Smooth muscle cell (in vitro differentiated cells): Measurements from ENCODE around the gene LACTB. TPM values are rescaled to one million over a fixed set of nuclear protein-coding genes. Genes with fewer than 3 reads are reported as not detected.

Experiments
- DNase-seq: peaks from one replicate; lab custom pipeline; 2025; ENCODE audit not compliant: unreplicated experiment; lab: John Stamatoyannopoulos, UW
- H2AFZ ChIP-seq: fragments of 200-600 bp; sonication (generic); 2 replicates; pipeline ENCODE4 v1.6.0; 2016; ENCODE audit warnings: antibody characterized with exemption, low read depth, mild to moderate bottlenecking
- H3F3A ChIP-seq: fragments of 200-600 bp; sonication (generic); 2 replicates; pipeline ENCODE4 v1.6.0; 2017; ENCODE audit warnings: antibody characterized with exemption, low read depth
- H3K27ac ChIP-seq: fragments of 200-600 bp; sonication (generic); 2 replicates; pipeline ENCODE4 v1.5.1; 2016; ENCODE audit warnings: low read depth, mild to moderate bottlenecking
- H3K27me3 ChIP-seq: fragments of 200-600 bp; sonication (generic); 2 replicates; pipeline ENCODE4 v1.6.1; 2016; ENCODE audit warnings: low read depth, mild to moderate bottlenecking
- H3K36me3 ChIP-seq: fragments of 200-600 bp; sonication (generic); 2 replicates; pipeline ENCODE4 v1.5.1; 2016; ENCODE audit warnings: low read depth
- H3K4me1 ChIP-seq: fragments of 200-600 bp; sonication (generic); 2 replicates; pipeline ENCODE4 v1.5.1; 2016; ENCODE audit warnings: low read depth
- H3K4me2 ChIP-seq: fragments of 200-600 bp; sonication (generic); 2 replicates; pipeline ENCODE4 v1.6.0; 2016; ENCODE audit warnings: mild to moderate bottlenecking
- H3K4me3 ChIP-seq: fragments of 200-600 bp; sonication (generic); 2 replicates; pipeline ENCODE4 v1.5.1; 2016; ENCODE audit warnings: mild to moderate bottlenecking
- H3K79me2 ChIP-seq: fragments of 200-600 bp; sonication (generic); 2 replicates; pipeline ENCODE4 v1.6.0; 2016; ENCODE audit warnings: low read depth, mild to moderate bottlenecking
- H3K9ac ChIP-seq: fragments of 200-600 bp; sonication (generic); 2 replicates; pipeline ENCODE4 v1.6.0; 2016; ENCODE audit warnings: low read depth
- H3K9me3 ChIP-seq: fragments of 200-600 bp; sonication (generic); replicated peaks from 2 replicates; pipeline ENCODE4 v1.5.1; 2016; ENCODE audit warnings: low read depth
- H4K20me1 ChIP-seq: fragments of 200-600 bp; sonication (generic); 2 replicates; pipeline ENCODE4 v1.6.0; 2016; ENCODE audit warnings: low read depth
- WGBS: methylation state at CpG from one replicate; pipeline ENCODE4 v1.1.7; 2016; ENCODE audit warnings: low lambda C conversion rate; 5-methylcytosine and 5-hydroxymethylcytosine counted together
- polyA plus RNA-seq: library from polyadenylated mRNA; unstranded; fragments of >200 nt; fragmentation: Nextera tagmentation; extraction: Ambion mirVana; gene quantifications from 2 replicates; pipeline ENCODE4 v1.2.1, GENCODE V29; 2016
- total RNA-seq: library from RNA; depleted of rRNA; stranded (reverse); fragments of >200 nt; gene quantifications from 2 replicates; pipeline ENCODE4 v1.2.3, GENCODE V29; 2014
- TF ChIP-seq, protein P1 (sequence below): fragments of 200-600 bp; sonication (generic); IDR thresholded peaks from 2 replicates; pipeline ENCODE4 v1.5.1; 2017; ENCODE audit warnings: borderline replicate concordance, mild to moderate bottlenecking, antibody characterized with exemption; ENCODE audit not compliant: insufficient read depth, poor library complexity, severe bottlenecking

Gene LACTB
- total and polyA plus RNA-seq, 2 experiments from 2014 or later = 9.0 to 12.5 TPM

DNA sequence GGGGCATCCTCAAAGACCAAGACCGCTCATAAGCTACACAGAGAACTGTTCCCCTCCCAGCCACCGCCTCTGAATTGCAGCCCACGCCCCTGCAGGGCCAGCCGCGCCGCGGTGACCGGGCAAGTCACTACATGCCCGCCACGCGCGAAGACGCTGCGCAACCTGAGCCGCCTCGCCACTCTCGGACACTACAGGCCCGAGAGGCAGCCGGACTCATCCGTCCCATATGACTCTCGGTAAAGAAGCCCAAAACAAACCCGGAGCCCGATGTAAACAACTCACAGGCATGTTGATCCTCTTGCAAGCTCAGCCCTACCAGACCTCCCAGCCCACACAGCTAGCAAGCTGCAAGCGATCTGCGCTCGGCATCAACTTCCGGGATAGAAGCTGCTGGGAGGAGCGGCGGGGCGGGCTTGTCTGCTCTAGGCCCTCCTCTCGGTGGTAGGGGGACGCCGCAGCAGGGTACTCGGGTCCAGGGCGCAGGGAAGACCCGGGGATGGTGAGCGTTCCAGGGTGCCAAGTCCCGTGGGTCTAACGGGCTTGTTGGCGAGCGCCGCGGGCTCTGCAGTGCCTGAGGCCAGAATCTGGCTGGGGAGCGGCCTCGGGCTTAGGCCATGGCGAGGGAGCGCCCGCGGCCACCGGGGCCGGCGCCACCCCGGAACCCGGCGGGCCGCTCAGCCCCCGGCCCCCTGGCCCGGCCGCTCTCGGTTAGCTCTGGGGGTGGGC lies 35.6 kb downstream of the LACTB start, which contains the start of gene RPS27L:
Gene RPS27L, minus strand, starts transcription at position 360 of the 726 bp plus-strand sequence. Its CDS starts 72 bp downstream, at position 288.
- peak within 1 kb of the TSS; percentile 93 for H3K9ac ChIP-seq
- H3K4me2 ChIP-seq = peak within 1 kb of the TSS; percentile 93
- DNase-seq = peak; percentile 63
- no peaks in the 10 kb centered on the region for H3K27me3 ChIP-seq
- H3K27ac ChIP-seq = peak within 1 kb of the TSS; percentile 97
- peaks cover 37% of the 10 kb centered on the region for H3K79me2 ChIP-seq
- no peaks in the 10 kb centered on the region for H3K9me3 ChIP-seq
- H3K36me3 ChIP-seq = peaks cover 7% of the 10 kb centered on the region
- H4K20me1 ChIP-seq = peaks cover 31% of the 10 kb centered on the region
- TF ChIP-seq, protein P1, sequence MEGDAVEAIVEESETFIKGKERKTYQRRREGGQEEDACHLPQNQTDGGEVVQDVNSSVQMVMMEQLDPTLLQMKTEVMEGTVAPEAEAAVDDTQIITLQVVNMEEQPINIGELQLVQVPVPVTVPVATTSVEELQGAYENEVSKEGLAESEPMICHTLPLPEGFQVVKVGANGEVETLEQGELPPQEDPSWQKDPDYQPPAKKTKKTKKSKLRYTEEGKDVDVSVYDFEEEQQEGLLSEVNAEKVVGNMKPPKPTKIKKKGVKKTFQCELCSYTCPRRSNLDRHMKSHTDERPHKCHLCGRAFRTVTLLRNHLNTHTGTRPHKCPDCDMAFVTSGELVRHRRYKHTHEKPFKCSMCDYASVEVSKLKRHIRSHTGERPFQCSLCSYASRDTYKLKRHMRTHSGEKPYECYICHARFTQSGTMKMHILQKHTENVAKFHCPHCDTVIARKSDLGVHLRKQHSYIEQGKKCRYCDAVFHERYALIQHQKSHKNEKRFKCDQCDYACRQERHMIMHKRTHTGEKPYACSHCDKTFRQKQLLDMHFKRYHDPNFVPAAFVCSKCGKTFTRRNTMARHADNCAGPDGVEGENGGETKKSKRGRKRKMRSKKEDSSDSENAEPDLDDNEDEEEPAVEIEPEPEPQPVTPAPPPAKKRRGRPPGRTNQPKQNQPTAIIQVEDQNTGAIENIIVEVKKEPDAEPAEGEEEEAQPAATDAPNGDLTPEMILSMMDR = no peak
- H3K4me3 ChIP-seq = peak within 1 kb of the TSS; percentile 82
- H3F3A ChIP-seq = no peaks in the 10 kb centered on the region
- WGBS = under 1% methylated on average over 60 of the region's 60 CpGs
- H3K4me1 ChIP-seq = peaks cover 10% of the 10 kb centered on the region
- peak within 1 kb of the TSS; percentile 86 for H2AFZ ChIP-seq

DNA sequence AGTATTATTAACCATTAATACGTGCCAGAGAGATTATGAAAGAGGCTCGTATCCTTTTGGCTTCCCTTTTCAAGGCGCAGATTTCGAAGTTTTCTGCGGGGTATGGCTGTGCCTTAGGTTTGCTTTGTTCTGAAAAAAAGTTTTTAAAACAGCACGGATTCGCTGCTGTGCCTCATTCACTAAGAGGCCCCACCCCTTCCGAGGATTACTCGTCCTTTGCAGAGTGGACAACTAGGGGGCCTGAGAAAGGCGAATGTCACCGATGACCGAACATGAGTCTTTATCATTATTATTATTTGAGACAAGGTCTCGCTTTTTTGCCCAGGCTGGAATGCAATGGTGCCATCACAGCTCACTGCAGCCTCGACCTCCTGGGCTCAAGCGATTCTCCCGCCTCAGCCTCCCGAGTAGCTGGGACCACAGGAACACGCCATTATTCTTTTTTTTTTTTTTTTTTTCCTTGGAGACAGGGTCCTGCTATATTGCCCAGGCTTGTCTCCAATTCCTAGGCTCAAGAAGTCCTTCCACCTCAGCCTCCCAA lies 36.3 kb downstream of the LACTB start:
- Histone ChIP-seq H3K4me2 (peak overlapping the region; percentile 93), H3K4me1 (peaks cover 10% of the 10 kb centered on the region), H3F3A (no peaks in the 10 kb centered on the region), H2AFZ (peak overlapping the region; percentile 86), H4K20me1 (peaks cover 26% of the 10 kb centered on the region), H3K79me2 (peaks cover 37% of the 10 kb centered on the region), H3K9me3 (no peaks in the 10 kb centered on the region), H3K4me3 (peak overlapping the region; percentile 82), H3K9ac (peak overlapping the region; percentile 93), H3K27me3 (no peaks in the 10 kb centered on the region), H3K36me3 (peaks cover 7% of the 10 kb centered on the region), H3K27ac (peak overlapping the region; percentile 97)
- peak; percentile 27 for DNase-seq
- TF ChIP-seq, protein P1 = no peak
- WGBS = 11% methylated on average over 18 of the region's 18 CpGs

DNA sequence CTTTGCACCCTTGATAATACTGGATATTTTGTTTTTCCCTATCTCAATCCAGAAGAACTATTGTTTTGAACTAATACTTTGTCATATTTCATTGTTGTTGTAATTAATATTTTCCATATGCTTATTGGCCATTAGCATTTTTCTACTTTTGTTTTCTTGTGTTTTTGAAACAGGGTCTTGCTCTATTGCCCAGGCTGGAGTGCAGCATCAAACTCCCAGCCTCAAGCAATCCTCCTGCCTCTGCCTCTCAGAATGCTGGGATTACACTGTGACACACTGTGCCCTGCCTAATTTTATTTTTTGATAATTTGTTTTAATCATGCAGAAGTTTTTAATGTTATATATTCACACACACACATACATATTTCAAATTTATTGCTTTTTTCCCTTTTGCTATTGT lies 39.0 kb downstream of the LACTB start:
- no peaks in the 10 kb centered on the region for H3K36me3 ChIP-seq
- no peaks in the 10 kb centered on the region for H4K20me1 ChIP-seq

More for the DNA sequence above, 39.0 kb downstream of the LACTB start:
- Histone ChIP-seq H3K4me1 (peaks cover 5% of the 10 kb centered on the region), H3K4me3 (no peak overlapping the region), H3K4me2 (no peak overlapping the region), H3K27ac (no peak overlapping the region), H2AFZ (no peak overlapping the region), H3K9ac (no peak overlapping the region), H3K79me2 (peaks cover 16% of the 10 kb centered on the region), H3K27me3 (no peaks in the 10 kb centered on the region), H3F3A (no peaks in the 10 kb centered on the region), H3K9me3 (no peaks in the 10 kb centered on the region)
- TF ChIP-seq, protein P1 = no peak
- DNase-seq = no peak
